ENCODE measurements around the gene CPB2.

CPB2 gene

DNA sequence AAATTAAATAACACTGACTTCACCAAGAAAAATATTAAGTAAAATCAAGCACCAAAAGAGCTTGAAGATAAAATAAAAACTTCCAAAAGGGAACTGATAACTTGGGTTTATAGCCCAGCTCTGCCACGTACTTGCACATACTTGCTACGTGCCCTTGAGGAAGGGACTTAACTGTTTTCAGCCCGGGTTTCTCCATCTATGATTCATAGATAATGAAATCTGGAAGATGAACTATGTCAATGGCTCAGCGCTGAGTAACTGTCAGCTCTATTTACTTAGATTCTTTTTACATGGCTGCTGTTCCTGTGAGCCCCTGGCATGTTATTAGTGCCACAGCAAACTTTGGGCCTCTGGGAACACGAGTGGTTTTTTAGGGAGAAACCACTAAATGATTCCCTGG is 42.6 kb downstream of the CPB2 start:
- TF ChIP-seq, protein P1, sequence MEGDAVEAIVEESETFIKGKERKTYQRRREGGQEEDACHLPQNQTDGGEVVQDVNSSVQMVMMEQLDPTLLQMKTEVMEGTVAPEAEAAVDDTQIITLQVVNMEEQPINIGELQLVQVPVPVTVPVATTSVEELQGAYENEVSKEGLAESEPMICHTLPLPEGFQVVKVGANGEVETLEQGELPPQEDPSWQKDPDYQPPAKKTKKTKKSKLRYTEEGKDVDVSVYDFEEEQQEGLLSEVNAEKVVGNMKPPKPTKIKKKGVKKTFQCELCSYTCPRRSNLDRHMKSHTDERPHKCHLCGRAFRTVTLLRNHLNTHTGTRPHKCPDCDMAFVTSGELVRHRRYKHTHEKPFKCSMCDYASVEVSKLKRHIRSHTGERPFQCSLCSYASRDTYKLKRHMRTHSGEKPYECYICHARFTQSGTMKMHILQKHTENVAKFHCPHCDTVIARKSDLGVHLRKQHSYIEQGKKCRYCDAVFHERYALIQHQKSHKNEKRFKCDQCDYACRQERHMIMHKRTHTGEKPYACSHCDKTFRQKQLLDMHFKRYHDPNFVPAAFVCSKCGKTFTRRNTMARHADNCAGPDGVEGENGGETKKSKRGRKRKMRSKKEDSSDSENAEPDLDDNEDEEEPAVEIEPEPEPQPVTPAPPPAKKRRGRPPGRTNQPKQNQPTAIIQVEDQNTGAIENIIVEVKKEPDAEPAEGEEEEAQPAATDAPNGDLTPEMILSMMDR (IDR thresholded peaks at IDR 0.05; ENCODE audit: low read depth, low read length) = no peak
- no peak for DNase-seq (ENCODE audit: extremely low read depth, low read depth)

DNA sequence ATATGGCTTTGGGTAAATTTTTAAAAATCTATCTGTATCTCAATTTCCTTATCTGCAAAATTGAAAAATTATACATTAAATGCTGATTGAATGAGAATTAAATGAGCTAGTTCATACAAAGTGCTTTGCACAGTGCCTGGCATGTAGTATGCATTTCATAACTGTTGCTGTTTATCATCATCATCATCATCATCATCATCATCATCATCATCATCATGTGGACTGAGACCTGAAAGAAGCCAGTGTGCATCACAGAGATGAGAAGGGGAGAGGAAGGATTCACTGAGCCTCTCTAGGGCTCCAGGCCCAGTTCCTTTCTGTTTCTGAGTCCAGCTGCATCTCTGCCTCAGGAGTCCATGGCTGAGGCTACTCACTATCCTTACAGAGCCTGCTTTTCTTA is 45.4 kb downstream of the CPB2 start:
- TF ChIP-seq, protein P1 (IDR thresholded peaks at IDR 0.05; ENCODE audit: low read depth, low read length) = no peak
- no peak for DNase-seq (ENCODE audit: extremely low read depth, low read depth)

DNA sequence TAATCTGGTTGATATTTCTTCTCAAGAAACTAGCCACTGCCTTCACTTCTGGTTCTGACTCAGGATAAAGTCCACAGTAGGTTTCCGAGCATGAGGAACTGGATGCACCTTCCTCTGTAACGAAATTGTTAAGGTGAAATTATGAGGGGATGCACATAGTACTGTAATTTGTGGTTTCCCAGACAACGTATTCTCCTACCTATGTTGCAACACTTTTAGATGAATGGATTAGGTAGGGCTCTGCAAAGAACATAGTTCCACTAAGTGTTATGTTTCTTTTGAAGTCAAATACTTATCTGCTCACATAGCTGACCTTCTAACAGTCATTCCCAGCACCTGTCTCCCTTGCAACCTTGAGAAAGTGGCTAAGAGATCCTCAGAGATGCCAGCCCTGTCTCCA is 46.6 kb downstream of the CPB2 start:
- TF ChIP-seq, protein P1 (IDR thresholded peaks at IDR 0.05; ENCODE audit: low read depth, low read length) = no peak

DNA sequence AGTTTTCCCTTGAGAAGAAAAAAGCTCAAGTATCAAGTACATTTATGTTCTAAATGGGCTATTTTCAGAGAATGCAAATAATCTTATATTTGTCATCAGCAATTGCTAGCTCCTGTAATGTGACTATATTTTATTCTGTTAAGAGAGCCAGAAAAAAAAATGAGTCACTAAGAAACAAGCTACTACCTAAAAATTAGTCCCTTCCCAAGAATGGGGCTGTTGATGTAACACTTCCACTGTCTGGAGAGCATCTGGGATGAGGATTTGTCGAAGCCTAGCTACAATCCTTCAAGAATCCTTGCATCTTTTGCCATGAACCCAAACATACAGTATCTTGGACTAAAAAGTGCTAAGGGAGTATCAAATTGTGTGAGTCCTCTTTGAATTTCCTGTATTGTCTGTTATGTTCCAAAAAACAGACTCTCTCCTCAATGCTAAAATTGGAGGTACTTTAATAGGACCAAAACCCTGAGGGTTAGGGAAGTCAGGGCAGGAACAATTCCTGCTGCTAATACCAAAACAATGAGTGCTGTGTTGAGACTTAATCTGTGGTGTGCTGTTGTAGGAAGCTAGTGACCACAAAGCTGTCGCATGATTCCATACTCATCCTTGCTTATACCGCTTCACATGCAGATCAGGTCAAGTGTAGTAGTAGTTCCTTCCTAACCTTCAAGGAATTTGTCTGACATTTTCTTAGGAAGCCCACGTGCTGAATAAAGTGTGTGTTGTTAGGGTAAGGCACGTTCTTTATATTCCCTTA is 47.4 kb downstream of the CPB2 start:
- no peak for DNase-seq (ENCODE audit: extremely low read depth, low read depth)

More for the DNA sequence above, 46.6 kb downstream of the CPB2 start:
- no peak for DNase-seq (ENCODE audit: extremely low read depth, low read depth)

DNA sequence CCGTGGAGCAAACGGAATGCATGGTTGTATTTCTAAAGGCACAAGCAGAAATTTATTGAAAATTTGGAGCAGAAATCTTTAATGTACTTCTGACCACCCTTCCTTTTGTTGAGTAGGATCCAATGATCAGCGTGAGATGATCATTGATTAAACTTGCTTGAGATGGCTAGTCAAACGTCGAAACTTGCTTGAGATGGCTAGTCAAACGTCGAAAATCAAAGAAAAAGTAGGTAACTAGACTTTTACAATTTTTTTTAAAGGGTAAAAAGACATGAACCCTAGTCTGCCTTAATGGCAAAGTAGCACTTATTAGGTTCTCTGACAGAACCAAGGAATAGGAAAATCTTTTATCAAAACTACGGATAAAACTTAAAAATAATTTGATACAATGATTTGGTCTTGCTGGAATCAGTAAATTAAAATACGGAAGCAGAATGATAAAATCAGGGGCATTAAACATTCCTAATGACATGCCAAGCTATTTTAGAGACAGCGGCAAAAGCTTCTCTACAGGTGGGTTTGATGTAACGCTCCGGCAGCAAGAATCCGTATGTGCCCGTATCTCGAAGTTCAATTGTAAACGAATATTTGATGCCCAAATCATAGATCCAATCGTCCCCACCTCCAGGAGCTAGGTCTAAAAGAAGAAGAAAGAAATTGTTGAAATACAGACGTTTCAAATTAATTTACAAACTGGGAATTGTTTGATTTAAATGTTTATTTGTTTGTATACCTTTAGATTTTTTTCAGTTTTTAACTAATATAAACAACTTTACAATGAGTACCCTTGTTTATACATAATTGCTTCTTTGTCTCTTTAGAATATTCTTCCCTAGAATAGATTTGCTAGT is 51.4 kb downstream of the CPB2 start:
- TF ChIP-seq, protein P1 (IDR thresholded peaks at IDR 0.05; ENCODE audit: low read depth, low read length) = no peak
- no peak for DNase-seq (ENCODE audit: extremely low read depth, low read depth)

More for the DNA sequence above, 47.4 kb downstream of the CPB2 start:
- TF ChIP-seq, protein P1 (IDR thresholded peaks at IDR 0.05; ENCODE audit: low read depth, low read length) = no peak

DNA sequence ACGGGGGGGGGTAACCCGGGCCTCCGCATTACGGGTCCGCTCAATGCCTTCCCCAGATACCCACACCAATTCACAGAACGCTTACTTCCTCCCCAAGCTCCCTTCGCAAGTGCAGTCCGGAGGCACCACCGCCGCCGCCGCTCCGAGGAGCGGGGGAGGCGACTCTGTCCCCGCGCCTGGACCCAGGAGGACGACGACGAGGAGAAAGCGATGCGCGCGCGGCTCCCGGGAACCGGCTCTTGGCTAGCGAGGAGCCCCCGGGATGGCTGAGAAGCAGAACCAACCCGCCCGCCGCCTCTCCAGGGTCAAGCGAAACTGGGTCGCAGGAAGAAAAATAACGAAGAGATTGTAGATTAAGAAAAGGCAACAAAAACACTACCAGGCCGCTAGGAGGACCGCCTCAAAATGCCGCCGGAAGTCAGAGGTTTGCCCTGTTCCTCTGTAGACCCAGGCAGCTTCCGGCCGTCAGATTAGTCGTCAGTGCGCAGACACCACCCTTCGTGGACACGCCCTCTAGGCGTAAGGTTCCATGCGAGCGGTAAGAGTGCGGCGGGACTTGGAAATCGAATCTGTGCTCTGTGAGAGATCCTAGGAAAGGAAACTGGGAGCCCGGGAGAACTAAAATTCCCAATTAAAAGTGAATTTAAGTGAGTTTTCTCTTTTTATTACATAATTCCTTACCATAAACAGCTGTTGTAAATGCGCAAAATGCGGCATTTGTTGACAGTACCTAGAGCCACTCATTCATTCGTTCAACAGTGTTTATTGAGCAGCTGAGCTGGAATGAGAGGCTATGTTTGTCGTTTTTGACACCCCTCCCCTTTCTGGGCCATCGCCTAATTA is 52.3 kb downstream of the CPB2 start, which contains the start of gene ZC3H13:
ZC3H13 (minus strand) TSS at position 428 of the 843 bp plus-strand sequence. CDS start 7,239 bp downstream, outside the sequence.
- peak; percentile 84 for DNase-seq (ENCODE audit: extremely low read depth, low read depth)
- TF ChIP-seq, protein P1 (IDR thresholded peaks at IDR 0.05; ENCODE audit: low read depth, low read length) = peak; percentile 22

All from AG09319 (cell line).